H9 (cell line): Measurements from ENCODE around the gene GFRA1. TPM values are rescaled to one million over a fixed set of nuclear protein-coding genes. Genes with fewer than 3 reads are reported as not detected.

Experiments
- DNase-seq: peaks from one replicate; pipeline ENCODE4 v3.0.0-alpha.2; 2017
- H2AFZ ChIP-seq: one replicate; pipeline ENCODE4 v1.6.1; 2013; ENCODE audit warnings: mild to moderate bottlenecking, low read length, control low read depth, moderate library complexity
- H2AK5ac ChIP-seq: 2 replicates; pipeline ENCODE4 v1.6.1; 2013; ENCODE audit warnings: low read length, control low read depth, mixed read lengths; ENCODE audit not compliant: insufficient read length
- H2BK120ac ChIP-seq: one replicate; pipeline ENCODE4 v1.6.1; 2013; ENCODE audit warnings: low read depth, mild to moderate bottlenecking, low read length, control low read depth, inconsistent platforms; ENCODE audit not compliant: poor library complexity, severe bottlenecking
- H2BK12ac ChIP-seq: 2 replicates; pipeline ENCODE4 v1.6.1; 2013; ENCODE audit warnings: low read length, control low read depth, mixed read lengths, low read depth; ENCODE audit not compliant: insufficient read length
- H2BK15ac ChIP-seq: 2 replicates; pipeline ENCODE4 v1.6.1; 2013; ENCODE audit warnings: low read depth, low read length, control low read depth
- H2BK20ac ChIP-seq: one replicate; pipeline ENCODE4 v1.6.1; 2013; ENCODE audit warnings: low read depth, mild to moderate bottlenecking, low read length, control low read depth, inconsistent platforms; ENCODE audit not compliant: poor library complexity, severe bottlenecking
- H2BK5ac ChIP-seq: 2 replicates; pipeline ENCODE4 v1.6.1; 2013; ENCODE audit warnings: low read length, control low read depth, mixed read lengths; ENCODE audit not compliant: insufficient read length
- H3K14ac ChIP-seq: 2 replicates; pipeline ENCODE4 v1.6.1; 2013; ENCODE audit warnings: low read length, control low read depth; ENCODE audit not compliant: insufficient read depth
- H3K18ac ChIP-seq: 2 replicates; pipeline ENCODE4 v1.6.1; 2013; ENCODE audit warnings: low read depth, mild to moderate bottlenecking, mixed read lengths, low read length, control low read depth; ENCODE audit not compliant: insufficient read length
- H3K23ac ChIP-seq: 2 replicates; pipeline ENCODE4 v1.6.1; 2013; ENCODE audit warnings: low read length, control low read depth, mixed read lengths, low read depth; ENCODE audit not compliant: insufficient read length
- H3K23me2 ChIP-seq: 2 replicates; pipeline ENCODE4 v1.6.1; 2013; ENCODE audit warnings: low read depth, mild to moderate bottlenecking, mixed read lengths, low read length, control low read depth; ENCODE audit not compliant: insufficient read length, poor library complexity, severe bottlenecking
- H3K27ac ChIP-seq: 2 replicates; pipeline ENCODE4 v1.5.1; 2013; ENCODE audit warnings: low read length, control low read depth, mixed read lengths, low read depth; ENCODE audit not compliant: insufficient read length
- H3K27me3 ChIP-seq: 2 replicates; pipeline ENCODE4 v1.6.1; 2013; ENCODE audit warnings: low read length, control low read depth, inconsistent platforms; ENCODE audit not compliant: insufficient read depth
- H3K4ac ChIP-seq: 2 replicates; pipeline ENCODE4 v1.6.1; 2013; ENCODE audit warnings: low read depth, mild to moderate bottlenecking, control low read depth, inconsistent platforms, low read length, moderate library complexity
- H3K4me1 ChIP-seq: 2 replicates; pipeline ENCODE4 v1.6.1; 2013; ENCODE audit warnings: low read length, control low read depth, inconsistent platforms; ENCODE audit not compliant: insufficient read depth
- H3K4me2 ChIP-seq: 2 replicates; pipeline ENCODE4 v1.6.1; 2013; ENCODE audit warnings: low read length, control low read depth, mixed read lengths; ENCODE audit not compliant: insufficient read length, insufficient read depth
- H3K56ac ChIP-seq: 2 replicates; pipeline ENCODE4 v1.6.1; 2013; ENCODE audit warnings: low read depth, mild to moderate bottlenecking, mixed read lengths, low read length, control low read depth; ENCODE audit not compliant: insufficient read length
- H3K79me1 ChIP-seq: 2 replicates; pipeline ENCODE4 v1.6.1; 2013; ENCODE audit warnings: low read depth, mild to moderate bottlenecking, moderate library complexity, low read length, control low read depth, inconsistent platforms; ENCODE audit not compliant: insufficient read depth, poor library complexity, severe bottlenecking
- H3K79me2 ChIP-seq: 2 replicates; pipeline ENCODE4 v1.6.1; 2013; ENCODE audit warnings: low read length, control low read depth, inconsistent platforms; ENCODE audit not compliant: insufficient read depth
- H3K9ac ChIP-seq: 2 replicates; pipeline ENCODE4 v1.6.1; 2013; ENCODE audit warnings: low read length, control low read depth, mixed read lengths; ENCODE audit not compliant: insufficient read length; ENCODE audit errors: extremely low read depth
- H3K9me3 ChIP-seq: one replicate; pipeline ENCODE4 v1.6.1; 2013; ENCODE audit warnings: low read depth, low read length, inconsistent platforms; ENCODE audit not compliant: control insufficient read depth
- H3T11ph ChIP-seq: one replicate; pipeline ENCODE4 v1.6.1; 2013; ENCODE audit warnings: mild to moderate bottlenecking, low read length, control low read depth, inconsistent platforms
- H4K20me1 ChIP-seq: one replicate; pipeline ENCODE4 v1.6.1; 2013; ENCODE audit not compliant: control insufficient read depth, insufficient read length, insufficient read depth
- H4K5ac ChIP-seq: 2 replicates; pipeline ENCODE4 v1.6.1; 2013; ENCODE audit warnings: low read depth, mild to moderate bottlenecking, mixed read lengths, low read length, control low read depth; ENCODE audit not compliant: insufficient read length
- H4K8ac ChIP-seq: replicated peaks from 2 replicates; pipeline ENCODE4 v1.6.1; 2013; ENCODE audit warnings: low read length, control low read depth, mixed read lengths, low read depth; ENCODE audit not compliant: insufficient read length
- H4K91ac ChIP-seq: 2 replicates; pipeline ENCODE4 v1.6.1; 2013; ENCODE audit warnings: low read depth, mild to moderate bottlenecking, moderate library complexity, mixed read lengths, low read length, control low read depth; ENCODE audit not compliant: insufficient read length
- H3K27ac Mint-ChIP-seq, 3 experiments: 2 replicates in 2 of 3; 3 replicates in 1 of 3; pipeline ENCODE4 v1.8.0; 2020 to 2021; ENCODE audit warnings: mixed read lengths in 3 of 3, mild to moderate bottlenecking in 1 of 3, moderate library complexity in 1 of 3
- H3K27me3 Mint-ChIP-seq: 2 replicates; pipeline ENCODE4 v1.8.0; 2021; ENCODE audit warnings: low read depth, mild to moderate bottlenecking, moderate library complexity, mixed read lengths
- H3K36me3 Mint-ChIP-seq, 3 experiments: 2 replicates in 2 of 3; 3 replicates in 1 of 3; pipeline ENCODE4 v1.8.0; 2020 to 2021; ENCODE audit warnings: low read depth in 3 of 3, mixed read lengths in 3 of 3; ENCODE audit not compliant: insufficient read depth in 1 of 3
- H3K4me1 Mint-ChIP-seq, 2 experiments: 2 replicates each; pipeline ENCODE4 v1.8.0; 2020; ENCODE audit warnings: mixed read lengths in 2 of 2
- H3K4me3 Mint-ChIP-seq, 2 experiments: 2 replicates in 1 of 2; 3 replicates in 1 of 2; pipeline ENCODE4 v1.8.0; 2020 to 2021; ENCODE audit warnings: mild to moderate bottlenecking in 2 of 2, mixed read lengths in 2 of 2, moderate library complexity in 1 of 2
- H3K9me3 Mint-ChIP-seq, 2 experiments: 2 replicates in 1 of 2; 3 replicates in 1 of 2; pipeline ENCODE4 v1.8.0; 2020; ENCODE audit warnings: mild to moderate bottlenecking in 2 of 2, mixed read lengths in 2 of 2, moderate library complexity in 1 of 2
- CTCF ChIP-seq: fragments of 200-600 bp; sonication (generic); conservative IDR thresholded peaks from 3 replicates; pipeline ENCODE4 v1.8.0; 2021; ENCODE audit warnings: antibody characterized with exemption, mild to moderate bottlenecking
- WGBS: extraction: QIAGEN DNeasy Blood & Tissue Kit; methylation state at CpG from one replicate; pipeline ENCODE4 v1.1.7; 2013; ENCODE audit warnings: missing lambda C conversion rate, low lambda C conversion rate, mixed read lengths; ENCODE audit not compliant: insufficient read length; ENCODE audit errors: extremely low coverage; 5-methylcytosine and 5-hydroxymethylcytosine counted together
- total RNA-seq: library from RNA; stranded (reverse); gene quantifications from 2 replicates; pipeline ENCODE4 v1.2.1, GENCODE V29; 2021

Gene GFRA1
- total RNA-seq, 1 experiment from 2014 or later: 0.24 TPM

GRCh38 chr10:116184512-116184794 is 88.6 kb downstream of the GFRA1 start:
- H3K23me2 ChIP-seq: no peaks in the 10 kb centered on the region
- H3T11ph ChIP-seq: no peak overlapping the region
- H4K5ac ChIP-seq: no peak overlapping the region
- H3K14ac ChIP-seq: no peak overlapping the region
- no peaks in the 10 kb centered on the region for H3K79me1 ChIP-seq
- H2BK15ac ChIP-seq: no peak overlapping the region
- no peak for DNase-seq
- Mint-ChIP-seq H3K4me3 (no peak overlapping the region), H3K27ac (no peak overlapping the region; a peak in 1 of 7 replicates), H3K27me3 (no peaks in the 10 kb centered on the region), H3K9me3 (no peaks in the 10 kb centered on the region), H3K4me1 (peaks cover 6% of the 10 kb centered on the region in 2 experiments), H3K36me3 (no peaks in the 10 kb centered on the region)
- H2AFZ ChIP-seq: no peak overlapping the region
- H3K18ac ChIP-seq: no peak overlapping the region
- H4K20me1 ChIP-seq: no peaks in the 10 kb centered on the region
- H3K23ac ChIP-seq: no peak overlapping the region
- no peak overlapping the region for H2BK12ac ChIP-seq
- no peak for TF ChIP-seq CTCF
- H3K27me3 ChIP-seq: no peaks in the 10 kb centered on the region
- H3K27ac ChIP-seq: no peak overlapping the region
- no peak overlapping the region for H3K4me2 ChIP-seq
- H4K91ac ChIP-seq: no peak overlapping the region
- H4K8ac ChIP-seq: no peak overlapping the region
- no peak overlapping the region for H2AK5ac ChIP-seq
- H2BK120ac ChIP-seq: no peak overlapping the region
- no peak overlapping the region for H3K9ac ChIP-seq
- no peak overlapping the region for H3K4ac ChIP-seq
- no peaks in the 10 kb centered on the region for H3K79me2 ChIP-seq
- no CpG with 5 or more reads among the region's 3 CpGs for WGBS
- H2BK20ac ChIP-seq: no peak overlapping the region
- H3K4me1 ChIP-seq: no peaks in the 10 kb centered on the region
- no peak overlapping the region for H2BK5ac ChIP-seq
- H3K9me3 ChIP-seq: no peaks in the 10 kb centered on the region
- H3K56ac ChIP-seq: no peak overlapping the region
